Stomach (tissue), 4 donors: ENCODE measurements around the gene ABHD4.

Experiments
- EP300 ChIP-seq: sonication (generic); formaldehyde crosslinking; IDR thresholded peaks from one replicate; pipeline ENCODE4 v1.6.1; 2017; ENCODE audit warnings: antibody characterized with exemption
- POLR2A ChIP-seq, 4 donors: fragments of 450-650 bp; IDR thresholded peaks; one replicate each; pipeline ENCODE4 v1.6.1; 2016; ENCODE audit warnings: antibody characterized with exemption in 4 of 4, control low read depth in 2 of 4, mild to moderate bottlenecking in 1 of 4, moderate library complexity in 1 of 4
- TF ChIP-seq, protein P1 (sequence below), 7 experiments: fragments of 450-650 bp in 4 of 7; fragments of 200-600 bp in 3 of 7; sonication (generic) in 3 of 7; IDR thresholded peaks; one replicate each; pipeline ENCODE4 v1.5.1; 2016 to 2019; ENCODE audit warnings: antibody characterized with exemption in 7 of 7, control low read depth in 2 of 7, mild to moderate bottlenecking in 1 of 7

DNA sequence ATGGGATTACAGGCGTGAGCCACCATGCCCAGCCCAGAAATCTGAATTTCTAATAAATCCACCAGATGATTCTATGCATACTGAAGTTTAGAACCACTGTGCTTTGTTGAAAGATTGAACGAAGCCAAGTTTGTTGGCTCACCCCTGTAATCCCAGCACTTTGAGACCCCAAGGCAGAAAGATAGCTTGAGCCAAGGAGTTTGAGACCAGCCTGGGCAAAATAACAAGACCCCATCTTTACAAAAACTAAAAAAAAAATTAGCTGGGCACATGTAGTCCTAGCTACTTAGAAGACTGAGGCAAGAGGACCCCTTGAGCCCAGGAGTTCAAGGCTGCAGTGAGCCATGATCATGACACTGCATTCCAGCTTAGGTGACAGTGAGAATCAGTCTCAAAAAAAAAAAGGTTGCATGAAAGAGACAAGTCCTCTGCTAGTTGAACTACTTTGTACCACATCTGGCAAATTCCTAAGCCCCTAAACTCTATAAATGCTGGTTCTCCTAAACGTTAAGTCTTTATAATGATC is 1.7 kb upstream of the ABHD4 start:
- TF ChIP-seq, protein P1, sequence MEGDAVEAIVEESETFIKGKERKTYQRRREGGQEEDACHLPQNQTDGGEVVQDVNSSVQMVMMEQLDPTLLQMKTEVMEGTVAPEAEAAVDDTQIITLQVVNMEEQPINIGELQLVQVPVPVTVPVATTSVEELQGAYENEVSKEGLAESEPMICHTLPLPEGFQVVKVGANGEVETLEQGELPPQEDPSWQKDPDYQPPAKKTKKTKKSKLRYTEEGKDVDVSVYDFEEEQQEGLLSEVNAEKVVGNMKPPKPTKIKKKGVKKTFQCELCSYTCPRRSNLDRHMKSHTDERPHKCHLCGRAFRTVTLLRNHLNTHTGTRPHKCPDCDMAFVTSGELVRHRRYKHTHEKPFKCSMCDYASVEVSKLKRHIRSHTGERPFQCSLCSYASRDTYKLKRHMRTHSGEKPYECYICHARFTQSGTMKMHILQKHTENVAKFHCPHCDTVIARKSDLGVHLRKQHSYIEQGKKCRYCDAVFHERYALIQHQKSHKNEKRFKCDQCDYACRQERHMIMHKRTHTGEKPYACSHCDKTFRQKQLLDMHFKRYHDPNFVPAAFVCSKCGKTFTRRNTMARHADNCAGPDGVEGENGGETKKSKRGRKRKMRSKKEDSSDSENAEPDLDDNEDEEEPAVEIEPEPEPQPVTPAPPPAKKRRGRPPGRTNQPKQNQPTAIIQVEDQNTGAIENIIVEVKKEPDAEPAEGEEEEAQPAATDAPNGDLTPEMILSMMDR (IDR thresholded peaks at IDR 0.05), result no peak
- no peak for TF ChIP-seq POLR2A (IDR thresholded peaks at IDR 0.05)
- TF ChIP-seq EP300, result no peak
